Endothelial cell of umbilical vein (primary cell): ENCODE measurements around the gene TMEM151B. TPM values are rescaled to one million over a fixed set of nuclear protein-coding genes. Genes with fewer than 3 reads are reported as not detected.

Source experiments
- BruUV-seq: library from RNA; stranded (reverse); fragments of 400-500 nt; replicated peaks from 2 replicates; lab custom pipeline; 2021; lab: Mats Ljungman, UMichigan
- CTCF ChIA-PET: fragments of 300-600, 350-600 bp; sonication (Branson Sonifier 250); formaldehyde crosslinking; loops from one replicate; lab custom pipeline; 2021; ENCODE audit warnings: antibody characterized with exemption, inconsistent platforms; lab: Charles Lee
- POLR2A ChIA-PET: fragments of 300-600, 350-600 bp; sonication (Branson Sonifier 250); formaldehyde crosslinking; loops from one replicate; lab custom pipeline; 2021; ENCODE audit warnings: antibody characterized with exemption, inconsistent platforms; lab: Charles Lee
- DNase-seq: peaks from one replicate; pipeline ENCODE4 v3.0.0-alpha.2; 2011; ENCODE audit warnings: low read depth, low spot score
- FAIRE-seq: peaks from 2 replicates; lab custom pipeline; 2011; peaks lifted over from hg19 to GRCh38; lab: Jason Lieb, UNC
- H2AFZ ChIP-seq: 2 replicates; pipeline ENCODE4 v1.6.0; 2012; ENCODE audit warnings: low read depth, low read length, control low read depth, inconsistent platforms
- H3K27ac ChIP-seq: 2 replicates; pipeline ENCODE4 v1.5.1; 2011; ENCODE audit warnings: low read depth, mild to moderate bottlenecking, control low read depth, low read length, moderate library complexity; ENCODE audit not compliant: insufficient read depth
- H3K27me3 ChIP-seq, 2 experiments: 2 replicates each; pipeline versions ENCODE4 v1.6.0 to v1.6.1; 2011; ENCODE audit warnings: low read length in 2 of 2, mixed read lengths in 1 of 2; ENCODE audit not compliant: control insufficient read depth in 2 of 2, insufficient read depth in 2 of 2
- H3K36me3 ChIP-seq, 2 experiments: 2 replicates in 1 of 2; 3 replicates in 1 of 2; pipeline ENCODE4 v1.5.1; 2011; ENCODE audit warnings: low read length in 2 of 2, mild to moderate bottlenecking in 1 of 2, moderate library complexity in 1 of 2; ENCODE audit not compliant: control insufficient read depth in 2 of 2, insufficient read depth in 2 of 2; ENCODE audit errors: extremely low read depth in 1 of 2
- H3K4me1 ChIP-seq: 3 replicates; pipeline ENCODE4 v1.5.1; 2011; ENCODE audit warnings: mild to moderate bottlenecking, low read length; ENCODE audit not compliant: control insufficient read depth, insufficient read depth; ENCODE audit errors: extremely low read depth
- H3K4me2 ChIP-seq: 2 replicates; pipeline ENCODE4 v1.6.1; 2011; ENCODE audit warnings: low read length, control low read depth, mixed read lengths; ENCODE audit not compliant: insufficient read depth
- H3K4me3 ChIP-seq, 3 experiments: fragments of 200-600 bp in 1 of 3; sonication (generic), shearing (Covaris generic) in 1 of 3; replicated peaks in 1 of 3; 2 replicates each; pipeline ENCODE4 v1.5.1; 2011 to 2016; ENCODE audit warnings: control low read depth in 3 of 3, low read length in 3 of 3, mild to moderate bottlenecking in 2 of 3, inconsistent platforms in 1 of 3, low read depth in 1 of 3, moderate library complexity in 1 of 3; ENCODE audit not compliant: insufficient read depth in 1 of 3
- H3K79me2 ChIP-seq: 2 replicates; pipeline ENCODE4 v1.6.0; 2012; ENCODE audit warnings: low read length, inconsistent platforms; ENCODE audit not compliant: control insufficient read depth, insufficient read depth
- H3K9ac ChIP-seq: replicated peaks from 2 replicates; pipeline ENCODE3; 2011; ENCODE audit warnings: low read length, control low read depth; ENCODE audit not compliant: insufficient read depth; ENCODE audit errors: extremely low read depth
- H3K9me1 ChIP-seq: replicated peaks from 3 replicates; pipeline ENCODE4 v1.6.0; 2011; ENCODE audit warnings: mild to moderate bottlenecking, low read length; ENCODE audit not compliant: control insufficient read depth, insufficient read depth; ENCODE audit errors: extremely low read depth
- H3K9me3 ChIP-seq: replicated peaks from 2 replicates; pipeline ENCODE4 v1.5.1; 2012; ENCODE audit warnings: low read length, inconsistent platforms; ENCODE audit not compliant: control insufficient read depth, insufficient read depth
- H4K20me1 ChIP-seq: replicated peaks from 2 replicates; pipeline ENCODE3; 2011; ENCODE audit warnings: mild to moderate bottlenecking, low read length; ENCODE audit not compliant: control insufficient read depth, insufficient read depth; ENCODE audit errors: extremely low read depth
- CTCF ChIP-seq, 2 donors: IDR thresholded peaks; 1 replicate in 1 of 2; 2 replicates in 1 of 2; pipeline ENCODE4 v1.5.1; 2011; ENCODE audit warnings: low read length in 2 of 2, mild to moderate bottlenecking in 2 of 2, moderate library complexity in 2 of 2, control low read depth in 1 of 2, inconsistent platforms in 1 of 2, low read depth in 1 of 2; ENCODE audit not compliant: insufficient read depth in 1 of 2; ENCODE audit errors: extremely low read depth in 1 of 2
- EZH2 ChIP-seq: IDR thresholded peaks from 2 replicates; pipeline ENCODE4 v1.6.1; 2012; ENCODE audit warnings: borderline replicate concordance, low read depth, mild to moderate bottlenecking, moderate library complexity, low read length, inconsistent platforms; ENCODE audit not compliant: severe bottlenecking
- FOS ChIP-seq: IDR thresholded peaks from 2 replicates; pipeline ENCODE4 v1.6.1; 2011; ENCODE audit warnings: mild to moderate bottlenecking, low read length, moderate library complexity, borderline replicate concordance; ENCODE audit not compliant: insufficient read depth
- GATA2 ChIP-seq: IDR thresholded peaks from 2 replicates; pipeline ENCODE4 v1.7.0; 2011; ENCODE audit warnings: low read depth, mild to moderate bottlenecking, moderate library complexity, mixed read lengths, low read length; ENCODE audit not compliant: insufficient read length, insufficient read depth
- JUN ChIP-seq: IDR thresholded peaks from 2 replicates; pipeline ENCODE4 v1.6.1; 2011; ENCODE audit warnings: borderline replicate concordance, low read depth; ENCODE audit not compliant: insufficient read length, insufficient read depth
- MAX ChIP-seq: IDR thresholded peaks from 2 replicates; pipeline ENCODE4 v1.6.1; 2011; ENCODE audit not compliant: insufficient read depth, insufficient read length
- MYC ChIP-seq: IDR thresholded peaks from one replicate; pipeline ENCODE4 v1.6.1; 2011; ENCODE audit warnings: mild to moderate bottlenecking, low read depth, low read length
- POLR2A ChIP-seq: IDR thresholded peaks from 2 replicates; pipeline ENCODE4 v1.6.1; 2012; ENCODE audit warnings: low read depth, mild to moderate bottlenecking, control low read depth, low read length
- POLR2AphosphoS5 ChIP-seq: IDR thresholded peaks from 2 replicates; pipeline ENCODE4 v1.6.1; 2012; ENCODE audit warnings: low read depth, mild to moderate bottlenecking, control low read depth, low read length, moderate library complexity; ENCODE audit not compliant: insufficient read depth
- dilution Hi-C: fragments of 300-500 bp; cut with MboI; formaldehyde crosslinking; loops from one replicate; pipeline ENCODE4 v1.15.0; 2019; ENCODE audit warnings: low sequenced_read_pairs; ENCODE audit not compliant: extremely low pct_ligation_motif_present
- intact Hi-C: fragments of 100-400 bp; cut with micrococcal nuclease; formaldehyde crosslinking; loops from one replicate; pipeline ENCODE4 v1.10.0; 2022
- polyA plus RNA-seq, 4 experiments: library from polyadenylated mRNA; depleted of rRNA in 3 of 4; stranded (reverse) in 3 of 4; unstranded in 1 of 4; fragments of >200 nt; gene quantifications; 2 replicates each; pipeline versions ENCODE4 v1.2.1 to v1.2.3, GENCODE V29; 2011 to 2012; ENCODE audit warnings: missing spikeins in 1 of 4
- total RNA-seq: library from RNA; stranded (reverse); gene quantifications from 2 replicates; pipeline ENCODE4 v1.2.3, GENCODE V29; 2021

Gene TMEM151B
- total and polyA plus RNA-seq, 2 donors (not counting 3 experiments of a cell fraction or from before 2014, with no cell fraction given): 0.03 to 0.07 TPM

DNA sequence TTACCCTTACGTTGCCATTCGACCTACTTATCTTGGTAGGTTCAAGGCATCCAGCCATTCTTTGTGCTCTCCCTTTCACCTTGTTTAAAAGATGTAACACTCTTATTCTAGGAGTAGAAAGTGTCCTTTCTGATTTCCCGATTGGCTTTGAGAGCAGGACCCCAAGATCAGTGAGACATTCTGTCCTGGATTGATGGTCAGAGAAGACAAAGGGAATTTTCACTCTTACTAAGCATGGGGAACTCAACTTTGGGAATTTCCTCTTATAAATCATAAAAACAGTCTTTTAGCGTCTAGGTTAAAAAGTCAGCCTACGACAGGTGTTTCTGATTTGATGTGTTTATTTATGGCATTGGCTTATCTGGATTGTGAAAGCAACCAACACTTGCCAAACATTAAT is 45.7 kb downstream of the TMEM151B start:
- no peaks in the 10 kb centered on the region for H3K9me3 ChIP-seq
- ChIA-PET CTCF (no interaction called here), POLR2A (no interaction called here)
- peaks cover 0 to 4% of the 10 kb centered on the region in 2 experiments for H3K36me3 ChIP-seq
- no peak overlapping the region for H3K9ac ChIP-seq
- peaks cover 11 to 15% of the 10 kb centered on the region in 2 experiments for H3K27me3 ChIP-seq
- H4K20me1 ChIP-seq: no peaks in the 10 kb centered on the region
- TF ChIP-seq MYC: no peak
- no peak for TF ChIP-seq MAX
- no peak for TF ChIP-seq GATA2
- no peak for TF ChIP-seq FOS
- TF ChIP-seq EZH2: no peak
- TF ChIP-seq POLR2A: no peak
- no peak for TF ChIP-seq JUN
- TF ChIP-seq POLR2AphosphoS5: no peak
- no peak overlapping the region for H2AFZ ChIP-seq
- H3K4me1 ChIP-seq: peaks cover 7% of the 10 kb centered on the region
- H3K4me3 ChIP-seq: no peak overlapping the region
- H3K9me1 ChIP-seq: no peaks in the 10 kb centered on the region
- FAIRE-seq (no peak), DNase-seq (no peak)
- H3K79me2 ChIP-seq: peaks cover 9% of the 10 kb centered on the region
- BruUV-seq: no TSS peak
- H3K4me2 ChIP-seq: no peak overlapping the region
- dilution Hi-C loops (no loop called here), intact Hi-C loops (no loop called here)
- no peak overlapping the region for H3K27ac ChIP-seq

DNA sequence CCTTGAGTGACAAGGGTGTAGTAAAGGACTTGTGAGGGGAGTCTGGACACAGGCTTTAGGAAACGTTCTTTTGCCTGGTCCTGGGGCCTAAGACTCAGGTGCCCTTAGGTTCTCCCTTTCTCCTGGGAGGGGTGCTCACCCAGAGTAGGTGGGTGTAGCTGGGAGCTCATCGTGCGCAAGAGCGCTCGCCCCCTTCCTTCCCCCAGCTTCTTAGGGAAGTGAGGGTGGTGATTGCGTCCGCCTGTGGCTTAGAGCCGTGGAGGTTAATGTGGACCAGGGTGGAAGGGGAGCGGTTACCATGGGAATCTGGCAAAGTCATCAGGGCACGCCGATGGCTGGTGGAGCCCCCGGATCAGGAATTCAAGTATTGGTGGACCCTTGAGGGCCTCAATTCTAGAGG is 46.2 kb downstream of the TMEM151B start:
- H3K4me1 ChIP-seq: peaks cover 7% of the 10 kb centered on the region
- peaks cover 11 to 19% of the 10 kb centered on the region in 2 experiments for H3K27me3 ChIP-seq
- H3K4me2 ChIP-seq: no peak overlapping the region
- H3K9ac ChIP-seq: no peak overlapping the region
- no peak for TF ChIP-seq POLR2AphosphoS5
- no peak for TF ChIP-seq MAX
- no peak for TF ChIP-seq GATA2
- no peak for TF ChIP-seq POLR2A
- TF ChIP-seq EZH2: no peak
- no peak for TF ChIP-seq CTCF (IDR thresholded peaks at IDR 0.05; ENCODE audit: extremely low read depth in 1 of 2, insufficient read depth in 1 of 2, low read depth in 1 of 2, low read length in 2 of 2)
- no peak for TF ChIP-seq FOS
- no peak for TF ChIP-seq JUN
- TF ChIP-seq MYC: no peak
- intact Hi-C loops: no loop called here
- no TSS peak for BruUV-seq
- ChIA-PET CTCF (no interaction called here), POLR2A (no interaction called here)
- no peaks in the 10 kb centered on the region for H3K9me1 ChIP-seq
- dilution Hi-C loops: no loop called here
- no peaks in the 10 kb centered on the region for H4K20me1 ChIP-seq
- H2AFZ ChIP-seq: no peak overlapping the region
- H3K9me3 ChIP-seq: no peaks in the 10 kb centered on the region
- no peak for DNase-seq
- no peaks in the 10 kb centered on the region for H3K36me3 ChIP-seq
- H3K79me2 ChIP-seq: peaks cover 9% of the 10 kb centered on the region
- no peak overlapping the region for H3K4me3 ChIP-seq
- H3K27ac ChIP-seq: no peak overlapping the region
- no peak for FAIRE-seq
